H1 (cell line): ENCODE measurements around the gene ZBTB4. TPM values are rescaled to one million over a fixed set of nuclear protein-coding genes. Genes with fewer than 3 reads are reported as not detected.

Experiments
- CTCF ChIA-PET: fragments of 300-600 bp; sonication (Branson Sonifier 250); formaldehyde crosslinking; loops from one replicate; lab custom pipeline; 2021; ENCODE audit not compliant: partially characterized antibody; lab: Charles Lee
- POLR2A ChIA-PET: fragments of 300-600 bp; sonication (Branson Sonifier 250); formaldehyde crosslinking; loops from one replicate; lab custom pipeline; 2021; ENCODE audit warnings: inconsistent platforms; ENCODE audit not compliant: partially characterized antibody; lab: Charles Lee
- DNase-seq, 2 experiments: peaks; one replicate each; pipeline versions ENCODE4 v3.0.0 to v3.0.0-alpha.2; 2010 to 2022; ENCODE audit warnings: low spot score in 2 of 2, low read depth in 1 of 2, mixed read lengths in 1 of 2
- FAIRE-seq: peaks from 2 replicates; lab custom pipeline; 2011; peaks lifted over from hg19 to GRCh38; lab: Jason Lieb, UNC
- H2AFZ ChIP-seq: 2 replicates; pipeline ENCODE4 v1.8.1; 2012; ENCODE audit warnings: low read length, inconsistent platforms
- H2AK5ac ChIP-seq: 2 replicates; pipeline ENCODE4 v1.6.1; 2013; ENCODE audit warnings: low read depth, low read length
- H2BK120ac ChIP-seq: replicated peaks from 2 replicates; pipeline ENCODE3; 2013; ENCODE audit warnings: low read depth, low read length, inconsistent platforms
- H2BK12ac ChIP-seq: 2 replicates; pipeline ENCODE4 v1.6.1; 2013; ENCODE audit warnings: low read depth, low read length
- H2BK15ac ChIP-seq: 2 replicates; pipeline ENCODE4 v1.6.1; 2013; ENCODE audit warnings: low read length
- H2BK20ac ChIP-seq: 2 replicates; pipeline ENCODE4 v1.6.1; 2013; ENCODE audit warnings: low read length
- H2BK5ac ChIP-seq: 2 replicates; pipeline ENCODE4 v1.6.1; 2013; ENCODE audit warnings: low read depth, low read length
- H3K14ac ChIP-seq: 2 replicates; pipeline ENCODE4 v1.6.1; 2013; ENCODE audit warnings: inconsistent platforms; ENCODE audit not compliant: insufficient read length
- H3K18ac ChIP-seq: 2 replicates; pipeline ENCODE4 v1.6.1; 2013; ENCODE audit warnings: low read length; ENCODE audit errors: extremely low read depth
- H3K23ac ChIP-seq: 2 replicates; pipeline ENCODE4 v1.6.1; 2013; ENCODE audit warnings: inconsistent platforms; ENCODE audit not compliant: insufficient read length
- H3K23me2 ChIP-seq: 2 replicates; pipeline ENCODE4 v1.6.1; 2013; ENCODE audit warnings: low read depth, low read length
- H3K27ac ChIP-seq: 2 replicates; pipeline ENCODE4 v1.6.1; 2011; ENCODE audit warnings: low read depth, low read length, inconsistent platforms
- H3K27me3 ChIP-seq, 4 experiments: replicated peaks in 1 of 4; 1 replicate in 1 of 4; 2 replicates in 3 of 4; pipeline versions ENCODE4 v1.6.1 to v1.8.1; 2011 to 2013; ENCODE audit warnings: low read length in 3 of 4, mild to moderate bottlenecking in 3 of 4, inconsistent platforms in 2 of 4, mixed read lengths in 2 of 4, moderate library complexity in 1 of 4; ENCODE audit not compliant: control insufficient read depth in 3 of 4, insufficient read depth in 3 of 4; ENCODE audit errors: extremely low read depth in 1 of 4
- H3K36me3 ChIP-seq, 4 experiments: 2 replicates each; pipeline versions ENCODE4 v1.6.1 to v1.8.1; 2011 to 2013; ENCODE audit warnings: mild to moderate bottlenecking in 4 of 4, low read length in 3 of 4, moderate library complexity in 2 of 4, control low read depth in 1 of 4, inconsistent platforms in 1 of 4; ENCODE audit not compliant: insufficient read depth in 4 of 4, control insufficient read depth in 2 of 4
- H3K4ac ChIP-seq: replicated peaks from 2 replicates; pipeline ENCODE3; 2013; ENCODE audit warnings: low read length, low read depth, mixed read lengths, inconsistent platforms; ENCODE audit not compliant: insufficient read length
- H3K4me1 ChIP-seq, 4 experiments: replicated peaks in 1 of 4; 1 replicate in 1 of 4; 2 replicates in 3 of 4; pipeline versions ENCODE4 v1.6.1 to v1.8.1; 2011 to 2013; ENCODE audit warnings: low read length in 3 of 4, inconsistent platforms in 2 of 4, mixed read lengths in 1 of 4; ENCODE audit not compliant: insufficient read depth in 4 of 4, control insufficient read depth in 3 of 4
- H3K4me2 ChIP-seq, 2 experiments: 2 replicates each; pipeline versions ENCODE4 v1.6.1 to v1.8.1; 2011 to 2013; ENCODE audit warnings: low read depth in 2 of 2, low read length in 2 of 2, control low read depth in 1 of 2, inconsistent platforms in 1 of 2, mild to moderate bottlenecking in 1 of 2; ENCODE audit not compliant: insufficient read depth in 1 of 2
- H3K4me3 ChIP-seq, 4 experiments: fragments of 200-600, 300-600 bp in 1 of 4; sonication (generic), shearing (Covaris generic), sonication (Bioruptor Twin) in 1 of 4; 2 replicates each; pipeline versions ENCODE4 v1.5.1 to v1.8.1; 2011 to 2016; ENCODE audit warnings: low read length in 4 of 4, low read depth in 3 of 4, control low read depth in 2 of 4, inconsistent platforms in 2 of 4, mild to moderate bottlenecking in 2 of 4, mixed read lengths in 1 of 4, moderate library complexity in 1 of 4; ENCODE audit not compliant: insufficient read depth in 2 of 4; ENCODE audit errors: extremely low read depth in 1 of 4
- H3K56ac ChIP-seq: replicated peaks from 2 replicates; pipeline ENCODE3; 2013; ENCODE audit warnings: low read depth, mild to moderate bottlenecking, mixed read lengths, low read length, inconsistent platforms; ENCODE audit not compliant: insufficient read length
- H3K79me1 ChIP-seq: 2 replicates; pipeline ENCODE4 v1.6.1; 2013; ENCODE audit warnings: low read depth, low read length, control low read depth
- H3K79me2 ChIP-seq, 2 experiments: 2 replicates each; pipeline versions ENCODE4 v1.6.1 to v1.8.1; 2012 to 2013; ENCODE audit warnings: low read length in 2 of 2, mild to moderate bottlenecking in 2 of 2, inconsistent platforms in 1 of 2; ENCODE audit not compliant: insufficient read depth in 2 of 2, control insufficient read depth in 1 of 2
- H3K9ac ChIP-seq, 4 experiments: replicated peaks in 1 of 4; 1 replicate in 1 of 4; 2 replicates in 3 of 4; pipeline versions ENCODE4 v1.6.1 to v1.8.1; 2011 to 2013; ENCODE audit warnings: low read depth in 3 of 4, low read length in 3 of 4, control low read depth in 2 of 4, mild to moderate bottlenecking in 2 of 4, moderate library complexity in 2 of 4, inconsistent platforms in 1 of 4; ENCODE audit errors: extremely low read depth in 1 of 4
- H3K9me3 ChIP-seq, 2 experiments: 2 replicates each; pipeline versions ENCODE4 v1.6.1 to v1.8.1; 2012 to 2013; ENCODE audit warnings: mild to moderate bottlenecking in 2 of 2, moderate library complexity in 2 of 2, control low read depth in 1 of 2, inconsistent platforms in 1 of 2, low read depth in 1 of 2, low read length in 1 of 2, mixed read lengths in 1 of 2; ENCODE audit not compliant: insufficient read depth in 2 of 2
- H4K20me1 ChIP-seq, 2 experiments: replicated peaks in 1 of 2; 2 replicates each; pipeline versions ENCODE3 to v1.8.1; 2011 to 2013; ENCODE audit warnings: inconsistent platforms in 2 of 2, low read length in 2 of 2, mild to moderate bottlenecking in 1 of 2; ENCODE audit not compliant: insufficient read depth in 2 of 2, control insufficient read depth in 1 of 2
- H4K5ac ChIP-seq: 2 replicates; pipeline ENCODE4 v1.6.1; 2013; ENCODE audit warnings: low read length, low read depth, mixed read lengths, inconsistent platforms; ENCODE audit not compliant: insufficient read length
- H4K8ac ChIP-seq: 2 replicates; pipeline ENCODE4 v1.8.0; 2013; ENCODE audit warnings: mild to moderate bottlenecking, moderate library complexity, low read length, inconsistent platforms; ENCODE audit not compliant: insufficient read depth; ENCODE audit errors: extremely low read depth
- H4K91ac ChIP-seq: replicated peaks from 2 replicates; pipeline ENCODE3; 2013; ENCODE audit warnings: low read length, mixed read lengths, inconsistent platforms; ENCODE audit not compliant: insufficient read length
- BACH1 ChIP-seq: IDR thresholded peaks from 2 replicates; pipeline ENCODE4 v1.6.1; 2012; ENCODE audit warnings: low read length, improper control_type of control experiment
- BCL11A ChIP-seq, 2 experiments: IDR thresholded peaks; one replicate each; pipeline ENCODE4 v1.6.1; 2011; ENCODE audit warnings: low read depth in 2 of 2, low read length in 2 of 2, mild to moderate bottlenecking in 2 of 2
- CHD1 ChIP-seq: IDR thresholded peaks from 2 replicates; pipeline ENCODE4 v1.6.1; 2012; ENCODE audit warnings: low read depth, low read length, improper control_type of control experiment
- CREB1 ChIP-seq: IDR thresholded peaks from 2 replicates; pipeline ENCODE4 v1.6.1; 2012; ENCODE audit warnings: inconsistent platforms
- JUN ChIP-seq: IDR thresholded peaks from 2 replicates; pipeline ENCODE4 v1.6.1; 2011; ENCODE audit warnings: low read depth, mild to moderate bottlenecking, improper control_type of control experiment, low read length
- JUND ChIP-seq: IDR thresholded peaks from 2 replicates; pipeline ENCODE4 v1.6.1; 2011; ENCODE audit warnings: mild to moderate bottlenecking, improper control_type of control experiment, low read length
- NANOG ChIP-seq: IDR thresholded peaks from 2 replicates; pipeline ENCODE4 v1.6.1; 2011; ENCODE audit warnings: low read length, low read depth, mild to moderate bottlenecking, inconsistent platforms; ENCODE audit not compliant: insufficient read depth, poor library complexity, severe bottlenecking
- RBBP5 ChIP-seq: IDR thresholded peaks from 2 replicates; pipeline ENCODE4 v1.7.1; 2012; ENCODE audit warnings: low read depth, mild to moderate bottlenecking, inconsistent platforms, low read length, moderate library complexity, borderline replicate concordance
- SAP30 ChIP-seq: fragments of 300-600 bp; sonication (generic); IDR thresholded peaks from 2 replicates; pipeline ENCODE4 v1.7.1; 2012; ENCODE audit warnings: low read length, moderate library complexity, mild to moderate bottlenecking, inconsistent platforms; ENCODE audit not compliant: insufficient read depth, insufficient replicate concordance
- SIRT6 ChIP-seq: IDR thresholded peaks from one replicate; pipeline ENCODE4 v1.7.1; 2012; ENCODE audit warnings: low read length, inconsistent platforms
- TAF1 ChIP-seq: IDR thresholded peaks from 2 replicates; pipeline ENCODE4 v1.6.1; 2011; ENCODE audit warnings: mild to moderate bottlenecking, low read depth, low read length
- TAF7 ChIP-seq: optimal IDR thresholded peaks from 2 replicates; pipeline ENCODE3; 2011; ENCODE audit warnings: low read depth, mild to moderate bottlenecking, inconsistent platforms, low read length, moderate library complexity, borderline replicate concordance
- TBP ChIP-seq: IDR thresholded peaks from 2 replicates; pipeline ENCODE4 v1.6.1; 2011; ENCODE audit warnings: low read depth, low read length, improper control_type of control experiment
- WGBS, 2 experiments: shearing (Covaris generic) in 1 of 2; methylation state at CpG; one replicate each; pipeline versions ENCODE4 v1.1.6 to v1.1.7; 2013 to 2015; ENCODE audit warnings: low lambda C conversion rate in 2 of 2, mixed read lengths in 2 of 2, inconsistent platforms in 1 of 2, low coverage in 1 of 2, missing lambda C conversion rate in 1 of 2; ENCODE audit not compliant: insufficient replicate concordance in 2 of 2, insufficient coverage in 1 of 2, insufficient read length in 1 of 2; ENCODE audit errors: extremely low coverage in 1 of 2, missing lambda C conversion rate in 1 of 2; 5-methylcytosine and 5-hydroxymethylcytosine counted together
- polyA plus RNA-seq, 7 experiments: library from polyadenylated mRNA; depleted of rRNA in 3 of 7; stranded (reverse) in 5 of 7; unstranded in 2 of 7; fragments of >200 nt in 5 of 7; fragments of 200-250 nt in 2 of 7; gene quantifications; 1 replicate in 5 of 7; 2 replicates in 1 of 7; 4 replicates in 1 of 7; pipeline versions ENCODE4 v1.2.1 to v1.2.3, GENCODE V29; 2011 to 2013; ENCODE audit warnings: missing spikeins in 2 of 7, mixed read lengths in 2 of 7
- total RNA-seq: library from RNA; stranded (reverse); fragmentation: NEBNext Ultra II Directional; extraction: Animal tissue kit (Norgen Biotek cat#: 25700); gene quantifications from 2 replicates; pipeline ENCODE4 v1.2.1, GENCODE V29; 2021
- TF ChIP-seq, protein P1 (sequence below): IDR thresholded peaks from 2 replicates; pipeline ENCODE4 v1.6.1; 2012; ENCODE audit warnings: inconsistent platforms

Gene ZBTB4
- total and polyA plus RNA-seq, 2 of the 8 experiments (the other 6 are each of a cell fraction or from before 2014, with no cell fraction given): 5.9 to 10.1 TPM

DNA sequence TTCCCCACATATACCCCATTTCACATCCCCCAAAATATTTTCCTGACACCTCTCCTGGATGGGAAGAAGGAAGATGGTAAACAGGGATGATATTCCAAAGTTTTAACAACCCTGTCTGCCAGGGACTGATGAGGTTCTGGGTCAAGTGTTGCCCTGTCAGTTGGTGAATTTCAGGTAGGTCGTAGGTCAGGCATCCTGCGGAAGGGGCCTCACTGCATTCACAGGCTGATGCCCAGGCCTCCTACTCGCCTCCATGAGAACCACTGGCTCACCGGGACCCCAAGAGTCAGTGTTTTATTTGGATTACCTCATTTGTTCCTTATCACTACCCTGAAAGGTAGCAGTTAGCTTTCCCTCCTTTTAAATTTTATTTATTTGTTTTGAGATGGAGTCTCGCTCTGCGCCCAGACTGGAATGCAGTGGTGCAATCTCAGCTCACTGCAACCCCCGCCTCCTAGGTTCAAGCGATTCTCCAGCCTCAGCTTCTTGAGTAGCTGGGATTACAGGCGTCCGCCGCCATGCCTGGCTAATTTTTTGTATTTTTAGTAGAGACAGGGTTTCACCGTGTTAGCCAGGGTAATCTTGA, 10.5 kb downstream of the ZBTB4 start:
- H3K36me3 ChIP-seq: peaks cover 0 to 3% (median 0%) of the 10 kb centered on the region in 4 experiments; a peak in 2 of 8 replicates
- FAIRE-seq (no peak), DNase-seq (no peak)
- no peak overlapping the region for H2BK20ac ChIP-seq
- 86% methylated on average over 12 of the region's 12 CpGs; no CpG with 5 or more reads in 1 of the 2 experiments for WGBS, 2 experiments
- no peak overlapping the region for H2AK5ac ChIP-seq
- H3K4me3 ChIP-seq: no peak overlapping the region
- H3K4me2 ChIP-seq: no peak overlapping the region
- H3K18ac ChIP-seq: no peak overlapping the region
- H3K56ac ChIP-seq: no peak overlapping the region
- CTCF ChIA-PET: interaction anchor here (1.7 kb wide), 1 partner anchor 8 kb away, joined by 4 read pairs; no protein-coding TSS in a partner anchor
- H4K20me1 ChIP-seq: peaks cover 0 to 1% of the 10 kb centered on the region in 2 experiments
- H3K4me1 ChIP-seq: no peaks in the 10 kb centered on the region
- H3K27ac ChIP-seq: no peak overlapping the region
- peaks cover 2% of the 10 kb centered on the region for H3K79me1 ChIP-seq
- H3K23ac ChIP-seq: no peak overlapping the region
- no peak overlapping the region for H3K14ac ChIP-seq
- no peaks in the 10 kb centered on the region for H3K23me2 ChIP-seq
- no peaks in the 10 kb centered on the region; a peak in 1 of 4 replicates for H3K79me2 ChIP-seq
- no peaks in the 10 kb centered on the region for H3K27me3 ChIP-seq
- no peak overlapping the region for H2AFZ ChIP-seq
- H2BK12ac ChIP-seq: no peak overlapping the region
- no peaks in the 10 kb centered on the region for H3K9me3 ChIP-seq
- POLR2A ChIA-PET: interaction anchor here (0.6 to 13.8 kb wide), 2 partner anchors 13 to 199 kb away, joined by 4 to 200 read pairs; partner anchors contain the start of genes POLR2A, SLC35G6 and ZBTB4
- no peak overlapping the region for H4K5ac ChIP-seq
- H3K4ac ChIP-seq: no peak overlapping the region
- no peak overlapping the region for H2BK5ac ChIP-seq
- no peak overlapping the region for H2BK15ac ChIP-seq
- H4K91ac ChIP-seq: no peak overlapping the region
- no peak overlapping the region for H4K8ac ChIP-seq
- no peak overlapping the region for H3K9ac ChIP-seq
- H2BK120ac ChIP-seq: no peak overlapping the region
- no peak for TF ChIP-seq JUND
- TF ChIP-seq CHD1: no peak
- no peak for TF ChIP-seq BACH1
- TF ChIP-seq SIRT6: no peak
- no peak for TF ChIP-seq TAF7
- TF ChIP-seq CREB1: no peak
- TF ChIP-seq SAP30: no peak
- no peak for TF ChIP-seq JUN
- no peak for TF ChIP-seq RBBP5
- TF ChIP-seq TBP: no peak
- no peak for TF ChIP-seq BCL11A (IDR thresholded peaks at IDR 0.05; ENCODE audit: low read depth in 2 of 2, low read length in 2 of 2)
- TF ChIP-seq, protein P1, sequence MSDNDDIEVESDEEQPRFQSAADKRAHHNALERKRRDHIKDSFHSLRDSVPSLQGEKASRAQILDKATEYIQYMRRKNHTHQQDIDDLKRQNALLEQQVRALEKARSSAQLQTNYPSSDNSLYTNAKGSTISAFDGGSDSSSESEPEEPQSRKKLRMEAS: no peak
- TF ChIP-seq TAF1: no peak
- no peak for TF ChIP-seq NANOG
